ENCODE results near the gene TBC1D16.
A peak's percentile ranks its signal among the peaks of the same experiment; 100 is the strongest.

The TBC1D16 gene

GRCh38 chr17:80032614-80033171 is 3.0 kb downstream of the TBC1D16 start:
- FAIRE-seq (no peak), DNase-seq (ENCODE audit: insufficient read length) (no peak)
- TF ChIP-seq POLR2A (IDR thresholded peaks at IDR 0.05; ENCODE audit: low read depth, low read length): no peak
- TF ChIP-seq POLR2AphosphoS5 (IDR thresholded peaks at IDR 0.05; ENCODE audit: low read depth, low read length): no peak
- TF ChIP-seq TAF1 (IDR thresholded peaks at IDR 0.05; ENCODE audit: borderline replicate concordance, low read depth, low read length): no peak

- DNase-seq (ENCODE audit: insufficient read length) (no peak), FAIRE-seq (no peak)
- TF ChIP-seq POLR2AphosphoS5 (IDR thresholded peaks at IDR 0.05; ENCODE audit: low read depth, low read length): no peak
- no peak for TF ChIP-seq TAF1 (IDR thresholded peaks at IDR 0.05; ENCODE audit: borderline replicate concordance, low read depth, low read length)
- TF ChIP-seq POLR2A (IDR thresholded peaks at IDR 0.05; ENCODE audit: low read depth, low read length): no peak
Observed at GRCh38 chr17:80031691-80032430, 3.8 kb downstream of the TBC1D16 start.

- no peak for TF ChIP-seq POLR2A (IDR thresholded peaks at IDR 0.05; ENCODE audit: low read depth, low read length)
- no peak for TF ChIP-seq POLR2AphosphoS5 (IDR thresholded peaks at IDR 0.05; ENCODE audit: low read depth, low read length)
- TF ChIP-seq TAF1 (IDR thresholded peaks at IDR 0.05; ENCODE audit: borderline replicate concordance, low read depth, low read length): no peak
- FAIRE-seq (no peak), DNase-seq (ENCODE audit: insufficient read length) (no peak)
Observed at GRCh38 chr17:80030730-80031410, 4.8 kb downstream of the TBC1D16 start.

- TF ChIP-seq TAF1 (IDR thresholded peaks at IDR 0.05; ENCODE audit: borderline replicate concordance, low read depth, low read length): no peak
- TF ChIP-seq POLR2AphosphoS5 (IDR thresholded peaks at IDR 0.05; ENCODE audit: low read depth, low read length): no peak
- TF ChIP-seq POLR2A (IDR thresholded peaks at IDR 0.05; ENCODE audit: low read depth, low read length): no peak
- DNase-seq (ENCODE audit: insufficient read length): no peak
- FAIRE-seq: no peak
Observed at GRCh38 chr17:80029258-80029974, 6.3 kb downstream of the TBC1D16 start.

GRCh38 chr17:80028030-80028429 is 7.6 kb downstream of the TBC1D16 start:
- TF ChIP-seq TAF1 (IDR thresholded peaks at IDR 0.05; ENCODE audit: borderline replicate concordance, low read depth, low read length) (no peak), POLR2A (IDR thresholded peaks at IDR 0.05; ENCODE audit: low read depth, low read length) (no peak), POLR2AphosphoS5 (IDR thresholded peaks at IDR 0.05; ENCODE audit: low read depth, low read length) (no peak)
- DNase-seq (ENCODE audit: insufficient read length) (no peak), FAIRE-seq (no peak)

GRCh38 chr17:80027043-80027435 is 8.6 kb downstream of the TBC1D16 start:
- FAIRE-seq (no peak), DNase-seq (ENCODE audit: insufficient read length) (no peak)
- TF ChIP-seq TAF1 (IDR thresholded peaks at IDR 0.05; ENCODE audit: borderline replicate concordance, low read depth, low read length) (no peak), POLR2AphosphoS5 (IDR thresholded peaks at IDR 0.05; ENCODE audit: low read depth, low read length) (no peak), POLR2A (IDR thresholded peaks at IDR 0.05; ENCODE audit: low read depth, low read length) (no peak)

- DNase-seq (ENCODE audit: insufficient read length) (no peak), FAIRE-seq (no peak)
- TF ChIP-seq POLR2AphosphoS5 (IDR thresholded peaks at IDR 0.05; ENCODE audit: low read depth, low read length): no peak
- TF ChIP-seq TAF1 (IDR thresholded peaks at IDR 0.05; ENCODE audit: borderline replicate concordance, low read depth, low read length): no peak
- no peak for TF ChIP-seq POLR2A (IDR thresholded peaks at IDR 0.05; ENCODE audit: low read depth, low read length)
Observed at GRCh38 chr17:80026359-80027042, 9.2 kb downstream of the TBC1D16 start.

- no peak for TF ChIP-seq TAF1 (IDR thresholded peaks at IDR 0.05; ENCODE audit: borderline replicate concordance, low read depth, low read length)
- TF ChIP-seq POLR2A (IDR thresholded peaks at IDR 0.05; ENCODE audit: low read depth, low read length): no peak
- no peak for TF ChIP-seq POLR2AphosphoS5 (IDR thresholded peaks at IDR 0.05; ENCODE audit: low read depth, low read length)
- FAIRE-seq (no peak), DNase-seq (ENCODE audit: insufficient read length) (no peak)
Observed at GRCh38 chr17:80025796-80026195, 9.9 kb downstream of the TBC1D16 start.

- FAIRE-seq: no peak
- DNase-seq (ENCODE audit: insufficient read length): no peak
- TF ChIP-seq POLR2AphosphoS5 (IDR thresholded peaks at IDR 0.05; ENCODE audit: low read depth, low read length) (no peak), TAF1 (IDR thresholded peaks at IDR 0.05; ENCODE audit: borderline replicate concordance, low read depth, low read length) (no peak), POLR2A (IDR thresholded peaks at IDR 0.05; ENCODE audit: low read depth, low read length) (no peak)
Observed at GRCh38 chr17:80025140-80025539, 10.5 kb downstream of the TBC1D16 start.

GRCh38 chr17:80024206-80024972 is 11.3 kb downstream of the TBC1D16 start:
- TF ChIP-seq POLR2A (IDR thresholded peaks at IDR 0.05; ENCODE audit: low read depth, low read length) (no peak), TAF1 (IDR thresholded peaks at IDR 0.05; ENCODE audit: borderline replicate concordance, low read depth, low read length) (no peak), POLR2AphosphoS5 (IDR thresholded peaks at IDR 0.05; ENCODE audit: low read depth, low read length) (no peak)
- DNase-seq (ENCODE audit: insufficient read length): no peak
- FAIRE-seq: peak; percentile 93

Measured in GM12892 (cell line).